Stimulated activated CD4-positive, alpha-beta T cell treated with anti-CD3 and anti-CD28 coated beads, TNF-alpha, amount 100 ng/mL, for 1 hour (primary cell): ENCODE data around the gene SLC26A6.

Experiments
- DNase-seq, 3 donors: peaks; one replicate each; pipeline ENCODE4 v3.0.0-alpha.2; 2020; ENCODE audit warnings: low read depth in 3 of 3, low spot score in 1 of 3

The SLC26A6 gene

GRCh38 chr3:48634661-48635221, 520 bp downstream of the SLC26A6 start:
- DNase-seq: peak in 1 of 3 donors; percentile 38

GRCh38 chr3:48633743-48634142, 1.5 kb downstream of the SLC26A6 start:
- DNase-seq: no peak

- DNase-seq: no peak
These were observed 2.0 kb downstream of the SLC26A6 start for GRCh38 chr3:48633256-48633655.

GRCh38 chr3:48631516-48632448, 3.5 kb downstream of the SLC26A6 start:
- DNase-seq: no peak

- no peak for DNase-seq
These were observed 4.4 kb downstream of the SLC26A6 start for GRCh38 chr3:48630833-48631232.

GRCh38 chr3:48630407-48630806, 4.9 kb downstream of the SLC26A6 start:
- DNase-seq: no peak

- DNase-seq: no peak
These were observed 5.4 kb downstream of the SLC26A6 start for GRCh38 chr3:48629894-48630293.

GRCh38 chr3:48628277-48629017, 6.8 kb downstream of the SLC26A6 start:
- no peak for DNase-seq

- no peak for DNase-seq
These were observed 9.7 kb downstream of the SLC26A6 start for GRCh38 chr3:48625600-48625999.

- DNase-seq: no peak
These were observed 10.5 kb downstream of the SLC26A6 start for GRCh38 chr3:48624767-48625166.

GRCh38 chr3:48623851-48624547, 11.3 kb downstream of the SLC26A6 start:
- no peak for DNase-seq

- DNase-seq: no peak
These were observed 13.8 kb downstream of the SLC26A6 start, which contains the start of gene TMEM89 for GRCh38 chr3:48621461-48621869. TSS of gene TMEM89 (minus strand) at chr3:48621769. CDS start at chr3:48621756, 13 bp downstream.

- DNase-seq: no peak
These were observed 15.4 kb downstream of the SLC26A6 start for GRCh38 chr3:48619541-48620524.

GRCh38 chr3:48617559-48617958, 17.7 kb downstream of the SLC26A6 start:
- DNase-seq: no peak

- no peak for DNase-seq
These were observed 21.2 kb downstream of the SLC26A6 start for GRCh38 chr3:48614044-48614443.

GRCh38 chr3:48612309-48612708, 23.0 kb downstream of the SLC26A6 start:
- DNase-seq: no peak

GRCh38 chr3:48609088-48610005, 25.9 kb downstream of the SLC26A6 start, which contains the start of gene UQCRC1:
TSS of gene UQCRC1 (minus strand) at chr3:48609646. CDS start at chr3:48609620, 26 bp downstream.
- peak; percentile 80 to 87 (median 86) for DNase-seq

- DNase-seq: no peak
These were observed 27.7 kb downstream of the SLC26A6 start for GRCh38 chr3:48607519-48607918.

- no peak for DNase-seq
These were observed 33.7 kb downstream of the SLC26A6 start for GRCh38 chr3:48601622-48601994.
